GM18873 (cell line): Measurements from ENCODE around the gene TRPC5OS.

Experiments
- ATAC-seq: cut with Tn5 transposase; IDR thresholded peaks from one replicate; pipeline ENCODE4 v1.9.1; 2021; ENCODE audit warnings: mild to moderate bottlenecking, moderate library complexity, moderate number of reproducible peaks; ENCODE audit not compliant: unreplicated experiment, low FRiP score

The TRPC5OS gene

DNA sequence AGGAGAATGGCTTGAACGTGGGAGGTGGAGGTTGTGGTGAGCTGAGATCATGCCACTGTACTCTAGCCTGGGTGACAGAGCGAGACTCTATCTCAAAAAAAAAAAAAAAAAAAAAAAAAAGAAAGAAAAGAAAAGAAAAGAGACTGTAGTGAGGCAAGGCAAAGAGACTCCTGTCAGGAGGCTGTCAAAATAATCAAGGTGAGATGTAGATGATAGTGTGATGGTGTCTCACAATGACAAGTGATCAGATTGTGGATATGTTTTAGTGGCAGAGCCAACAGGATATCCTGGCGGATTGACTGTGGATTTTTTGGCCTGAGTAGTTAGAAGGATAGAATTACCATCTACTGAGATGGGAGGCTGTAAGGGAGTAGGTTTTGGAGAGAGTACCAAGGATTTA lies 12.6 kb downstream of the TRPC5OS start:
- no peak for ATAC-seq

GRCh38 chrX:111892375-111892774 lies 16.4 kb downstream of the TRPC5OS start:
- no peak for ATAC-seq

GRCh38 chrX:111896148-111896547 lies 20.2 kb downstream of the TRPC5OS start:
- no peak for ATAC-seq

GRCh38 chrX:111914398-111915090 lies 38.6 kb downstream of the TRPC5OS start:
- ATAC-seq, result no peak

- no peak for ATAC-seq
Observed at GRCh38 chrX:111917591-111917990, 41.6 kb downstream of the TRPC5OS start.

DNA sequence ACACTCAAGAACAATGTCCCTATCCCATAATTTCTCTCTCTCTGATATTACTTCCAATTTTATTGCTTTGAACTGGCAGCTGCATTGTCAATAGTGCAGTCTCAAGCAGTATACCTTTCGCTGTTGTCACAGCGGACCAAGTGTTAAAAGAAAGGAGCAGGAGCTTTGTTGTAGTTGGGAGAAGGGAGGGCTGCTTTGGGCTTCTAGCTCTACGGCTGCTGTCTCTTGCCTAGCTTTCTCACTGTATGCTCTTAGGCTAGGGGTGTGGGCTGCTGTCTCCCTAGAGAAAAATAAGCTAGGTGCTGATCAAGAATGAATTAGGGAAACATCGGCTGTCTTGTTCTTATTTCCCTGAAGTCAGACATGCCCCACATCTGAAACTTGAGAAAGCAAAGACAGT lies 52.5 kb downstream of the TRPC5OS start:
- no peak for ATAC-seq
